GM21423 (cell line): ENCODE data around the gene ATG2A.

Experiments
- ATAC-seq: cut with Tn5 transposase; IDR thresholded peaks from one replicate; pipeline ENCODE4 v1.9.1; 2021; ENCODE audit warnings: mild to moderate bottlenecking, moderate library complexity; ENCODE audit not compliant: unreplicated experiment

Gene ATG2A

GRCh38 chr11:64905516-64906313 is 11.3 kb downstream of the ATG2A start:
- no peak for ATAC-seq

- no peak for ATAC-seq
Measured at GRCh38 chr11:64903291-64903833, 13.6 kb downstream of the ATG2A start.

GRCh38 chr11:64902102-64902900 is 14.7 kb downstream of the ATG2A start:
- ATAC-seq, result no peak

GRCh38 chr11:64900774-64901173 is 16.2 kb downstream of the ATG2A start:
- no peak for ATAC-seq

GRCh38 chr11:64900263-64900678 is 16.7 kb downstream of the ATG2A start:
- ATAC-seq, result no peak

- no peak for ATAC-seq
Measured at GRCh38 chr11:64898541-64898940, 18.5 kb downstream of the ATG2A start.

- ATAC-seq, result no peak
Measured at GRCh38 chr11:64898076-64898445, 18.9 kb downstream of the ATG2A start.

GRCh38 chr11:64897381-64898075 is 19.5 kb downstream of the ATG2A start:
- ATAC-seq, result no peak

- no peak for ATAC-seq
Measured at GRCh38 chr11:64896448-64897022, 20.5 kb downstream of the ATG2A start.

GRCh38 chr11:64894812-64895452 is 22.1 kb downstream of the ATG2A start:
- ATAC-seq, result no peak

- peak; percentile 54 for ATAC-seq
Measured at GRCh38 chr11:64894070-64894811, 22.8 kb downstream of the ATG2A start.

- no peak for ATAC-seq
Measured at GRCh38 chr11:64893194-64894069, 23.6 kb downstream of the ATG2A start.

GRCh38 chr11:64892838-64893193 is 24.2 kb downstream of the ATG2A start:
- ATAC-seq, result no peak

- ATAC-seq, result no peak
Measured at GRCh38 chr11:64892411-64892831, 24.6 kb downstream of the ATG2A start.

GRCh38 chr11:64891880-64892279 is 25.1 kb downstream of the ATG2A start:
- ATAC-seq, result no peak

- ATAC-seq, result no peak
Measured at GRCh38 chr11:64891215-64891848, 25.7 kb downstream of the ATG2A start.

- no peak for ATAC-seq
Measured at GRCh38 chr11:64890522-64890939, 26.5 kb downstream of the ATG2A start.
